ENCODE data around the gene CWH43.
A peak's percentile ranks its signal among the peaks of the same experiment; 100 is the strongest.
"Not testable (repeated sequence)": the region's sequence is repeated elsewhere in the genome, so short reads cannot be mapped to it uniquely, and the experiment has no call there.

CWH43 gene

DNA sequence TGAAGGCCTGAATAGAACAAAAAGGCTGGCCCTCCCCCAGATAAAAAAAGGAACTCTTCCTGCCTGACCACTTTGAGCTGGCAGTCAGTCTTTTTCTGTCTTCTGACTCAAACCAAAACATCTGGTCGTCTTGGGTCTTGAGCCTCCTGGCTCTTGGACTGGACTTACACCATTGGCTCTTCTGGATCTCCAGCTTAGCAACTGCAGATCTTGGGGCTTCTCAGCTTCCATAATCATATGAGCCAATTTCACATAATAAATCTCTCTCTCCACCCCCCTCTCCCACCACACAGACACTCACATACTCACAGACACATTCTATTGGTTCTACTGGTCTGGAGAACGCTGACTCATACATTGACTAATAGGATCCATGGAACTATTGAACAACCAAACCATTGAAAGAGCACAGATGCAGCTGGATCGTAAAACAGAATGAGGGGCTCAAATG, 15.6 kb upstream of the CWH43 start:
- H3K4me3 ChIP-seq (ENCODE audit: low read depth, low read length), result no peak overlapping the region
- DNase-seq (ENCODE audit: low read depth), result peak; percentile 81

DNA sequence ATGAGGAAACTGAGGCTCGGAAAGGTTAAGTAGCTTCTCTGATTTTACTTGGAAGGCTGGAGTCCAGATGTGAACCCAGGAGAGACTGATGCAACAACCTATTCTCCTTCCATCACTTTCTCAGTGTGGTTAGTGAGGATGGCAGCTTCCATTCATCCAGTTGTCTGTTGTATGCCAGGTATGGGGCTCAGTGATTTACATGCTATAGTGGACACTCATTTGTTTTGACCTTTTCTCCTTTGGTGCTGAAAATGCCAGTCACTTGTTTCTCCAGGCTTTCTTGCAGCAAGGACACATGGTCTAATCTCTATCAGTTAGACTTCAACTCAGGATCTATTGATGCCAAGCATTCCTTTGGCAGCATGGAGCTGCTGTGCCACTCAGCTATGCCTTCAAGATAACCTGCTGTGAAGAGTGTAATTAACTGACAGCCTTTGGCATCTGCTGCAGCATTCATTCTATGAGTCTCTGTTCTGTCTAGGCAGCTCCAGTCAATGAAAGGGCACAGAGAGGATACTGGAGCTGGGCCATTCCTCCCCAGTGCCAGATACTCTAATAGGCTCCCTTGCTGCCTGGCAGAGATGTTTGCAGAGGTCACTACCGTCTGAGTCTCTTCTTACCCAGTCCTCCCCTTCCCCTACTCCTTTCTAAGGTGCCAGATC, 11.0 kb upstream of the CWH43 start:
- H3K4me3 ChIP-seq (ENCODE audit: low read depth, low read length), result no peak overlapping the region
- DNase-seq (ENCODE audit: low read depth), result no peak

DNA sequence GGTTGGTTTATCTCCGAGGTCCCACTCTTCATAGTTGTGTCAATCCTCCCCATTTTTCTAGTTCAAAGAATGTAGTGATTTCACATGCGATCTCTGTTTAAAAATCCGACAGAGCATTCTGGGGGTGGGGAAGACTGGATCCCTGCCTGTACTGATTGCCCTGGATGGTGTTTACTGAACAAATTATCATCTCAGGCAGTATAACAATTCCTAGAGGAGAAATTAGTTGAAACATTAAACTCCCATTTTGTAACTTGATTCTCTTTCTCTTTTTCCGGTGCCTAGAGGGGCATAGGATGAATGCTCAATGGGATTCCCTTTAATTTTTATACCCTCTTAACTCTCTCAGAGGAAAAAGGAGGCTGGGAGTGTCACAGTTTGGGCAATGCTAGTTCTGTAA, 10.0 kb upstream of the CWH43 start:
- H3K4me3 ChIP-seq (ENCODE audit: low read depth, low read length), result no peak overlapping the region
- DNase-seq (ENCODE audit: low read depth), result no peak

DNA sequence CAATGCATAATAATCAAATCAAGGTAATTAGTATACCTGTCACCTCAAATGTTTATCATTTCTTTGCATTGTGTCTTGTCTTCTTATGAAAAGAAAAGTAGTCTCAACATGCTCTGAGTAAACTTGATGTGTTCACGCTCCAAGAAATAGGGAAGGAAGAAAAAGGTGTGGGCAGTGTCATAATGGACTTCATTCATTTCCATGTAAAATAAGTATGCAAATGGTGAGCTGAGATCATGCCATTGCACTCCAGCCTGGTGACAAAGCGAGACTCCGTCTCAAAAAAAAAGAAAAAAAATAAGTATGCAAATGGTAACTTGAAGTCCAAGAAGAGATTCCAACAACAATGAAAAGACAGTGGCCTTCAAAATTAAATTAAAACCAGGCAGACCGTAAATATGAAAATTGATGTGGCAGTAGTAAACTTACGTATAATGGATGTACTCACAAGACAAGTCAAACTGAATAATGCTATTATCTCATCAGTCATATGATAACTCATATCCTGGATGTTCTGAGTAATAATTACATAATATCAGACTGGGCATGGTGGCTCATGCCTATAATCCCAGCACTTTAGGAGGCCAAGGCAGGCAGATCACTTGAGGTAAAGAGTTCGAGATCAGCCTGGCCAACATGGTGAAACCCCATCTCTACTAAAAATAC, 6.0 kb upstream of the CWH43 start:
- no peak for DNase-seq (ENCODE audit: low read depth)
- H3K4me3 ChIP-seq (ENCODE audit: low read depth, low read length), result no peak overlapping the region

DNA sequence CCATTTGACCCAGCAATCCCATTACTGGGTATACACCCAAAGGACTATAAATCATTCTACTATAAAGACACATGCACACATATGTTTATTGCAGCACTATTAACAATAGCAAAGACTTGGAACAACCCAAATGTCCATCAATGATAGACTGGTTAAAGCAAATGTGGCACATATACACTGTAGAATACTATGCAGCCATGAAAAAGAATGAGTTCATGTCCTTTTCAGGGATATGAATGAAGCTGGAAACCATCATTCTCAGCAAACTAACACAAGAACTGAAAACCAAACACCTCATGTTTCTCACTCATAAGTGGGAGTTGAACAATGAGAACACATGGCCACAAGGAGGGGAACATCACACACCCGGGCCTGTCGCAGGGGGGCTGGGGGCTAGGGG, 2.1 kb upstream of the CWH43 start:
- not testable (repeated sequence) for DNase-seq (ENCODE audit: low read depth)

DNA sequence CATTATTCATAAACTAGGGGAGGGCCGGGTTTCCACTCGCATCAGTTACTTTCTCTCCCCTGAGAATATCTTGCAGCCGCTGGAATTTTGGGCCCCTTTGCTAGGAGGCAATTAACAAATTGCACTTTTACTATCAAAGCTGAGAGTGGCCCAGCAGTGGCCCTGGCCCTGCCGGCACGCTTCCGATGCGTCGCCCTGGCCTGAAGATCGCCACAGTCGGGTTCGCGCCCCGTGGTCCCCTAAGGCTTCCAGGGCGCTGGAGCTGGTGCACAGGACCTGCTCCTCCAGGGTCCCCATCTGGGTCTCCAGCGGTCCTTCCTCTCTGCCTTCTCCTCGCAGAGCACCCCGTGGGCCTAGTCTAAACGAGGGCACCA, 486 bp upstream of the CWH43 start:
- H3K4me3 ChIP-seq (ENCODE audit: low read depth, low read length), result no peak overlapping the region
- DNase-seq (ENCODE audit: low read depth), result no peak

More for the DNA sequence above, 2.1 kb upstream of the CWH43 start:
- H3K4me3 ChIP-seq (ENCODE audit: low read depth, low read length), result not testable (repeated sequence)

DNA sequence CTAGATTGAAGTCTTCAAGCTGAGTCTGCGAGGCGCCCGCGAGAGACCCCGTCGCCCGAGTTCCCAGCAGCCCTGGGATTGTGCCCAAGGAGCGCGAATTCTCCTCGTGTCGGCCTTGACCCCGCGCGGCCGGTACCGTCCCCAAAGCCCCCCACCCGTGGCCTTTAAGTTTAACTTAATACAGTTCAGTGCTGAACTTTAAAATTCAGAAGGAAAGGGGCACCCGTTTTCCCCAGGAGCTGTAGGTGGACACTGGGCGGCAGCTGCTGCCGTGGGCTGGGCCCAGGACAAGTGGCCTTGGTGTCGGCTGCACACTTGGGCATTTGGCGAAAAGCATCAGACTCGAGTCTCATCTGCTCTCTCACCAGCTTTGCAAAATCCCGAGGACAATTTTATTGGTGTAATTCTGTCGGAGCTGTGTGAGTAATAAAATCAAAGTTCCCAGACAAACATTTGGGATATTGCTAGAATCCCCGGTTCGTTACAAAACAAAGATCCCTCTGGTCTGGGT, 634 bp downstream of the CWH43 start:
- H3K4me3 ChIP-seq (ENCODE audit: low read depth, low read length), result no peak overlapping the region
- DNase-seq (ENCODE audit: low read depth), result no peak

DNA sequence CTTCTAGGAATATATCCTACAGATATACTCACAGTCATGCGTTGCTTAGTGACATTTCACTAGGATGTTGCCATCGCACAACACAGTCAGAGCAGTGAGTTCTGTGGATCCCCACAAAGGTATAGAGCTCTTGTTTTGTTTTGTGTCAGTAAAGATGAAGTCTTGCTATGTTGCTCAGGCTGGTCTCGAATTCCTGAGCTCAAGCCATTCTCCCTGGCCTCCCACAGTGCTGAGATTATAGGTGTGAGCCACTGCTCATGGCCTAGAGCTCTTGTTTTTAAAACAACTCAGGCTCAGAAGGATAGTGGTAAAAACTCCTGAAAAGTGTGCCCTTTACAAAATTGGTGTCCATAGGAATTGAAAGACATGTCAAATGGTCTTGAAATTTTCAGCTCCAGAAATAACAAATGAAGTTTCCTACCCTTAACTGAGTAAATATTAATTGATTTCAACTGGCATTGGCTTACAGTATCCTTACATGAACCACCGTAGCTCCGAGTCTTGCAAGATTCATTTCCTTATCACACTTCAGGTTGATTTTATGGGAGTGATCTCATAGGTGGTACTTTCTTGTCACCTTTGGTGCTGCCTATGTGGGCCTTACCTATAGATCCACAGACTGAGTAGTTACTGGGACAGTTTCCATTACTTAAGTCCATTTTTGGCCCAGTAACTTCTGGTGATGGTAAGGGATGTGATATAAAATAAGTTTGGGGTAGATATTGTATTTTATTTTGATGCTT, 3.6 kb downstream of the CWH43 start:
- no peak for DNase-seq (ENCODE audit: low read depth)
- no peak overlapping the region for H3K4me3 ChIP-seq (ENCODE audit: low read depth, low read length)

DNA sequence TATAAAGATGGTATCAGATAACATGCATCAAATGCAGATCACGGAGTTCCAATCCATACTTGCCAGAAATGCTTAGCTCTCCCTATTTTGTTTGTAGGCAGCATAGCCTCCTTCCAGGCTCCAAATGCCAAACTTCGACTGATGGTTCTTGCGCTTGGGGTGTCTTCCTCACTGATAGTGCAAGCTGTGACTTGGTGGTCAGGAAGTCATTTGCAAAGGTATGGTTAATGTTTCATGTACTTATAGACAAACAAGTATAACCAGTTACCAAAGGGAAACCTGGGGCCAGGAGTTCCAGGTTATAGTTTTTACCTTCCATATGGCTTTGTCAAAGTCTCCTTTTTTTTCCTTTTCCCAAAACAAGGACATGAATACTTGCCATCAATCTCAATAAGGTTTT, 5.3 kb downstream of the CWH43 start:
- no peak for DNase-seq (ENCODE audit: low read depth)
- H3K4me3 ChIP-seq (ENCODE audit: low read depth, low read length), result no peak overlapping the region

DNA sequence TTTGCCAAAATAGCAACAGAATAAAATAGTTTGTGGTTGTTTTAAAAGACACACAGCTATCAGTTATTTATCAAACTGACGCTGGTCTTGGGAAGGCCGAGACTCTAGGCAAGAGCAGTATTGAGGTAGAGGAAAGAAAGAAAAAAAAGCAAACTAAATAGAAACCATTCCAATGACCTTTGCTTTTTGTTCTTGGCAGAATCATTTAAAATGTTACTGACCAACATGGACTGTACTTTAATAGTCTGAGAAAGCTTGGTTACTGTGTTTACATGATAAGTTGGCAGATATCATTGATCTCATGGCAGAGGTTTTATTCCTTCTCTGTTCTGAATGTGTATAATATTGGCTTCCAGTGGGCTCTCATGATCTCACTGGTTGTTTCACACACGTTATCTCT, 11.9 kb downstream of the CWH43 start:
- no peak overlapping the region for H3K4me3 ChIP-seq (ENCODE audit: low read depth, low read length)

DNA sequence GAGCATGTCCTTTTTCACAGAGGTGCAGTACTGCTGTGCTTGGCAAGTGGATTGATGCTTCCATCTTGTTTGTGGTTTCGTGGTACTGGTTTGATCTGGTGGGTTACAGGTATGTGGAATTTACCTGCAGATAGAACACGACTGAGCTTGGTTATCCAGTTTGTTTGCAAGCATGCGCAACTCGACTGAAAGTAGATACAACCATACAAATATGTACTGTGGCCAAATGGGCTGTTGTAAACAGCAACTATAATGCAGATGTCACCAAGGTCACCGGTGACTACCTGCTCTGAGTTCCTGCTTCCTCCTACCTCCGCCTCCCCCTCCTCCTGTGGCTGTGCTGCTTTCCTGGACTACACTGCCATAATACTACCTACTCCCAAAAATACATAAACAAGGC, 12.4 kb downstream of the CWH43 start:
- no peak for DNase-seq (ENCODE audit: low read depth)

More for the DNA sequence above, 11.9 kb downstream of the CWH43 start:
- no peak for DNase-seq (ENCODE audit: low read depth)

DNA sequence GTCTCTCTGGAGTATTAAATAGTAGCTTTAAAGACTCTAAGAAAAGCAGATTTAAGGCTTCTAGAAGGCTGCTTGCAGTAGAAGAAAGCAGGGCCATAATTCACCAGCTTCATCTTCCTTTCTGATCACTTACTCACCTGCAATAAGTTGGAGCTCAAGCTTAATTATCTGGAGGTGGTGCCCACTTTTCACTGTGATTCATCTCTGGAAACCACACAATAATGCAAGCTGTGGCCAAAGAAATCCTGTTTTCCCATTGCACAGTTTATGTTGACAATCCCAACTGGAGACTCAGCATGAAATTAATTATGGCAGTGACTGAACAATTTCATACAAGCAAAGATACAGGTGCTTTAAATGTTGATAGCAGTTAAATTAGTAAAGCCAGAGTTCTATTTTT, 14.7 kb downstream of the CWH43 start:
- DNase-seq (ENCODE audit: low read depth), result no peak
- H3K4me3 ChIP-seq (ENCODE audit: low read depth, low read length), result no peak overlapping the region

More for the DNA sequence above, 12.4 kb downstream of the CWH43 start:
- no peak overlapping the region for H3K4me3 ChIP-seq (ENCODE audit: low read depth, low read length)

DNA sequence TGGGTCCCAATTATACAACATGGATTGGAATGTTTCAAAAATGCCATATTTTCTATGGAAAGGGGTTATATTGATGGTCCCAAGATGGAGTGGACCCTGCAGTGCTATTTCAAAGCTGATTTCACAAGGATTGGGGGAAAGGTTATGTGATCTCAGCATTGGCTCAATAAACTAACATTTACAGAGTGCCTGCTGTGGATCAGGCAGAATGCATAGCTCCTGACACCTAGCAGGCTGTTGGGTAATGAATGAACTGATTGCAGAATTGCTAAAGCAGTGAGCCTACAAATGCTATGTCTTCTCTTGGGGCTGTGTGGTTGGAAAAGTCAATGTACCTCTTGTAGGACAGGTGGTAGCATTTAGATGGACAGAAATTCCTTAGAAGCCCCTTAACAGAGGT, 16.9 kb downstream of the CWH43 start:
- no peak overlapping the region for H3K4me3 ChIP-seq (ENCODE audit: low read depth, low read length)
- DNase-seq (ENCODE audit: low read depth), result no peak

DNA sequence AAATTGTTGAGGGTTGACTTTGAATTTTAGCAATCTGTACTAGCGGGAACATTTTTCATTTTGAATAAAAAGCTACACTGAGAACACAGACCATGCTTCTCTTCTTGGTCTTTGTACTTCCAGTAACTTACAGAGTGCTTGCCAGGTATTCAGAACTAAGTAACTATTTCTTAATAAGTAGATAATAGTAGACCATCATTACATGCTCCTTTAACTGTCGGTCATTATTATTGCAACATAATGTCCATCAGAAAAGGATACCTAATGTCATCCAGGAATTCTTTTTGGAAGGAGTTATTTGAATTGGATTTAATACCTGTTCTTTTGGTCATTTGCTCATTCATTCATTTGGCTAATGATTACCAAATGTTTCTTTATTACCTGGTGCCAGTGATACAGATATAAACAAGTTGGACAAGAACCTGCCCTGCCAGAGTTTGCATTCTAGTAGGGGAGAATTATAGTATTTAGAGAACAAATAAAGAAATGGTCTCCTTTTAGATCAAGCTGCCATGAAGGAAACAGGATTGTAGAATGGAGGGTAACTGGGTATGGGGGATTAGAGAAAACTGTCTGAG, 32.7 kb downstream of the CWH43 start:
- H3K4me3 ChIP-seq (ENCODE audit: low read depth, low read length), result no peak overlapping the region
- DNase-seq (ENCODE audit: low read depth), result no peak

DNA sequence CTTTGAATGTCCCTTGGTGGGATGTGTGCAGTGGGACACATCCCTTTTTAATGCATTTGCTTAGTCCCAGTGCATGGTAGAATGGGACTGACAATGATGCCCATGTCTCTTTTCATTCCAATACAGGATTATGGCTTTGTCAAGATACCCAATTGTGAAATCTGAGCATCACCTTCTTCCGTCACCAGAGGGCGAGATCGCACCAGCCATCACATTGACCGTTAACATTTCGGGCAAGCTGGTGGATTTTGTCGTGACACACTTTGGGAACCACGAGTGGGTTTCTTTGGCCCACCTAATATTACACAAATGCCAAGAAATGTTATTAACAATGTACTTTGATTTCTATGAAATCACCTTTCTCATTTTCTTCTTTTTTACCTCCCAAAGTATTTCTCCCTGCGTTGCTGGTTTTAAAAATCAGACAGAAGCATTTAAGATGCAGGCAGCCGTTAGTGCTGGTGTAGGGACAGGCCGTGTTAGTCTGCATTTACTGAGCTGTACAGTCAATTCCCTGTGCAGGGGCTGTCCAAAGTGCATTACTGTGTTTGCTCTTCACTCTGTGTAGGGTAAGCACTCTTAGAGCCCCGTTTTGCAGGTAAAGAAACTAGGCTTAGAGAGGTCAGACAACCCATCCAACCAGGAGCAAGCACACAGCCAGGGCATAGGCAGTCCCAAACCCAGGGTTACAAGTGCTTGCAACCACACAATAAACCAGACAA, 46.5 kb downstream of the CWH43 start:
- H3K4me3 ChIP-seq (ENCODE audit: low read depth, low read length), result no peak overlapping the region
- peak; percentile 1 for DNase-seq (ENCODE audit: low read depth)

DNA sequence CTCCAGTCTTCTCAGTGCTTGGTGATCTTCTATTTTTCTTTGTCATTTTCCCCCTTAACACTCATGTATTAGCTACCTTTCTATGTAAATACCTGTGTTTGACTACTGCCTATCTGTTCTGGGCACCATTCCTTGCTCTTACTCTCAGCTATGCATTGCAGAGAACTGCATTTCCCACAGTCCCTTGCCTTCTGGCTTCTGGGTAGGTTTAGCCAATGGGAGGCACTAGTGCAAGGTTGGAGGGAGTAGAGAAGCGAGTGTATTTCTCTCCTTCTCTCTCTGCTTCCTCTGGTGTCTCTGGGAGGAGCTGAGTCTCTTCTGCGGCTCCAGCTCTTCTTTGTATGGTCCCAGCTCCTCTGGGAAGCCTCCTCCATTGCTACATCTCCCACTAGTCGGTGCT, 50.5 kb downstream of the CWH43 start:
- no peak for DNase-seq (ENCODE audit: low read depth)
- H3K4me3 ChIP-seq (ENCODE audit: low read depth, low read length), result no peak overlapping the region

DNA sequence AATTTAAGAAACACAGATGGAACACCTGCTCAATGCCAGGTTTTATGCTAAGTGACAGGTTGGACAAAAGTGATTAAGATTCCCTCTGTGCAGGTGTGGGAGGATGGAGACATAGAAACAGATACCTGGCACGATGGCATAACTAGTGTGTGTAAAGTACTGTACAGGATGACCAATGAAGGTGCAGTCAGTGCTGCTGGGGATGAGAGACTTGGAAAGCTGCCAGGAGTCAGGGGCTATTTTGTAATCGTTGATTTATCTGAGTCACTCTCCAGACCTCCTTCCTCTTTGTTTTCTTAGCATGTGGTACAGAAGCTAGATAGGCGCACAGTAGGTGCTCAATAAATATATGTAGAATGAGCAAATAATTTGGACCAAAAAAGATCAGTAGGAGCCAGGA, 58.2 kb downstream of the CWH43 start:
- no peak for DNase-seq (ENCODE audit: low read depth)
- H3K4me3 ChIP-seq (ENCODE audit: low read depth, low read length), result no peak overlapping the region

DNA sequence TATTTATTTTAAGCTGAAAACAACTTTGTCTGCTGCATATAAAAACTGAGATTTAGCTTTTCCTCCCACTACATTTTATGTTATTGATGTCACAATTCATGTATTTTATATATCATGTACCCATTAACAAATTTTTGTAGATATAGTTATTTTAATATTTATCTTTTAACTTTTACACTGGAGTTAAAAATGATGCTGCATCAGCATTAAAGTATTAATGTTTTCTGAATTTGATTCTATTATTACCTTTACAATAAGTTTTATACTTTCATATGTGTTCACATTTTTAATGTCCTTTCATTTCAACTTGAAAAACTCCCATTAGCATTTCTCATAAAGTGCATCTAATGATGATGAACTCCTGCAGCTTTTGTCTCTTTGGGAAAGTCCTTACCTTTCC, 72.2 kb downstream of the CWH43 start:
- DNase-seq (ENCODE audit: low read depth), result no peak
- H3K4me3 ChIP-seq (ENCODE audit: low read depth, low read length), result no peak overlapping the region

DNA sequence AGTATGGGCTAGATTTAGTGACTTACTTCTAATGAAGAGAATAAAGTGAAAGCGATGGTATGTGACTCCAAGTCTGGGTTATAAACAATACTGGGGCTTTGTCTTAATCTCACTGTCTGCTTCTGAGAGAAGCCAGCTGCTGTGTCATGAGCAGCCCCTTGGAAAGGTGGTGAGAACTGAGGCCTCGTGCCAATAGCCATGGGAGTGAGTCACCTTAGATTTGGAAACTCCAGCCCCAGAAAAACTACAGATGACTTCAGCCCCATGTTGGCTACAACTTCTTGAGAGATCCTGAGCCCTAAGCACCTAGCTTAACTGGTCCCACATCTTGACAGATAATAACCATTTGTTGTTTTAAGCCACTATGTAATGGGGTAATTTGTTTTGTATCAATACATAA, 77.6 kb downstream of the CWH43 start:
- DNase-seq (ENCODE audit: low read depth), result no peak
- H3K4me3 ChIP-seq (ENCODE audit: low read depth, low read length), result no peak overlapping the region

DNA sequence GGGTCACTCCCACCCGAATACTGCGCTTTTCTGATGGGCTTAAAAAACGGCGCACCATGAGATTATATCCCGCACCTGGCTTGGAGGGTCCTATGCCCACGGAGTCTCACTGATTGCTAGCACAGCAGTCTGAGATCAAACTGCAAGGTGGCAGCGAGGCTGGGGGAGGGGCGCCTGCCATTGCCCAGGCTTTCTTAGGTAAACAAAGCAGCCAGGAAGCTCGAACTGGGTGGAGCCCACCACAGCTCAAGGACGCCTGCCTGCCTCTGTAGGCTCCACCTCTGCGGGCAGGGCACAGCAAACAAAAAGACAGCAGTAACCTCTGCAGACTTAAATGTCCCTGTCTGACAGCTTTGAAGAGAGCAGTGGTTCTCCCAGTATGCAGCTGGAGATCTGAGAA, 86.1 kb downstream of the CWH43 start:
- DNase-seq (ENCODE audit: low read depth); H3K4me3 ChIP-seq (ENCODE audit: low read depth, low read length): not testable (repeated sequence)
